ENCODE measurements around the gene DYNC1I1. TPM values are rescaled to one million over a fixed set of nuclear protein-coding genes. Genes with fewer than 3 reads are reported as not detected.

The DYNC1I1 gene
- polyA plus RNA-seq, 1 of the 3 experiments (the other 2 are of a cell fraction) = 0.05 TPM

DNA sequence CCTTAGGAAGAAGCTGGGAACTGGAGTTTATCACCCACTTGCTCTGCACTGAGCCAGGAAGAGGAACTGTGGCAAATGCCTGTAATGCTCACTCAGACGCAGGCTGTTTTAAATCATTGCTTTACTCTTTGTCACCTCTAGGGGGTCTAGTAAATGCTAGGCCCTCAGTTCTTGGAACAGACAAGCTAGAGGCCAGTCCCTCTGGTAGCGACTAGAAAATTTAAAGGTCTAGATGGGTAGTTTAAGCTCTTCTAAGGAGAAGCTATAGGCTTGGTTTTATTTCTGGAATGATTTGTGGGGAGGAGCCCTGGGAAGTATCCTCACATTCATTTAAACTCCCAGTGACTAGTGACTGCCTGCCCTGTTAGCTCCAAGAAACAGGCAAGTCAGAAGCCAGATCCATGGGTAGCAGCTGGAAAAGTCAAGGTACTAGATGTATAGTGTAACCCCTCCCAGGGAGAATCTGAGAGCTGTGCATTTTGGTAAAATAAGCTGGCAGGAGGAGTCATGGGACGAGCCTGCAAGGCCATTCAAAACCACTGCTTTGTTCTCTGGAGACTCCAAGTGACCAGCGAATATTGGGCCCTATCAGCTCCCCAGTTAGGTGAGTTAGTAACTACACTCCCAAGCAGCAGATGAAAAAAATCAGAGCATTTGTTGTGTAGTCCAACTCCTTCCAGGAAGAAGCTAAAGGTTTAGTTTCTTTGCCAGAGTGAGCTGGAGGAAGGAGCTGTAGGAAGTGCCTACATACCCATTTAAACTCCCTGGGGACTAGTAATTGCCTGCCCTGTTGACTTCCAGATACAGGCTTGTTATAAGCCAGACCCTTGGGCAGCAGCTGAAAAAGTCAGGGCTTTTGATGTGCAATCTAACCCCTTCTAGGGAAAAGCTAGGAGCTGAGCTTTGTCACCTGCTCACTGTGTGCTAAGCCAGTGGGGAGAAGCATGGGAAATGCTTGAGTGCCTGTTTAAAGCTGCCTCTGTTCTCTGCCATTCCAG lies 68.9 kb downstream of the DYNC1I1 start:
- peak; percentile 46 for DNase-seq

DNA sequence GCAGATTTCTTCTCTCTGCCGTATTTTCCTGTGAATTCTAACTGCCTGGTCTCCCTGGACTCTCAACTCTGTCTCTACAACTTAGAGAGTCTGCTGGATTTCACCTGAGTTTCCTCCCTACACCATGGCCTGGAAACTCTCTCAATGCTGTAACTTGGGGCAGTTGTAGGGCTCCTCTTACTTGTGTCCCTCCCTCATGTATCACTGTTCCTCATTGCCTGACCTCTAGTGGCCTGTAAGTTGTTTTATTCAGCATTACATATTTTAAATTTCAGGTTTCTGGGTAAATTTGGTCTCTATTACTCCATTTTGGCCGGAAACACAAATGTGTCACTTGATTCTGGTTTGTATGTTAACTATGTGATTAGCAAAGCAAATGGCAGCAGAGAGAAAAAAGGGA lies 70.9 kb downstream of the DYNC1I1 start:
- 46% methylated on average over 2 of the region's 2 CpGs for WGBS (ENCODE audit: low lambda C conversion rate)
- ChIA-PET CTCF (interaction anchor here (0.9 to 5.0 kb wide), 4 partner anchors 9 to 118 kb away, joined by 3 to 27 read pairs (median 4); no protein-coding TSS in a partner anchor), POLR2A (no interaction called here)
- H3K4me3 ChIP-seq (ENCODE audit: low read depth in 2 of 2, low read length in 1 of 2) = no peak overlapping the region
- H3K9me2 ChIP-seq = no peaks in the 10 kb centered on the region
- TF ChIP-seq RXRA (IDR thresholded peaks at IDR 0.05; ENCODE audit: borderline replicate concordance, low read depth) = no peak
- TF ChIP-seq CTCF (IDR thresholded peaks at IDR 0.05) = peak; percentile 38
- H3K9ac ChIP-seq = no peak overlapping the region
- H2AFZ ChIP-seq (ENCODE audit: low read depth) = no peak overlapping the region
- H3F3A ChIP-seq (replicated peaks; ENCODE audit: insufficient read depth) = no peaks in the 10 kb centered on the region
- no peaks in the 10 kb centered on the region; a peak in 1 of 4 replicates for H3K4me1 ChIP-seq (ENCODE audit: control insufficient read depth in 1 of 2, insufficient read depth in 2 of 2, low read depth in 1 of 2, low read length in 1 of 2)
- no peaks in the 10 kb centered on the region for H3K27me3 ChIP-seq (ENCODE audit: insufficient read depth)
- H3K9me3 ChIP-seq = 0 out of 2 replicates have a peak, but pooled peaks cover 4% of the 10 kb centered on the region
- no peaks in the 10 kb centered on the region for H3K79me2 ChIP-seq (ENCODE audit: insufficient read depth)
- no peak overlapping the region for H3K27ac ChIP-seq (ENCODE audit: low read depth in 2 of 2, low read length in 1 of 2)
- DNase-seq = peak; percentile 23
- no peaks in the 10 kb centered on the region for H4K20me1 ChIP-seq (ENCODE audit: insufficient read depth)
- no peak overlapping the region for H3K4me2 ChIP-seq
- no peaks in the 10 kb centered on the region for H3K36me3 ChIP-seq (replicated peaks in 1 of 2; ENCODE audit: control insufficient read depth in 1 of 2, insufficient read depth in 2 of 2, low read length in 1 of 2)

More for the DNA sequence above, 68.9 kb downstream of the DYNC1I1 start:
- H3K4me2 ChIP-seq = no peak overlapping the region
- H3K36me3 ChIP-seq (replicated peaks in 1 of 2; ENCODE audit: control insufficient read depth in 1 of 2, insufficient read depth in 2 of 2, low read length in 1 of 2) = no peaks in the 10 kb centered on the region
- TF ChIP-seq NRF1 (IDR thresholded peaks at IDR 0.05; ENCODE audit: low read depth, low read length) (no peak), CTCF (IDR thresholded peaks at IDR 0.05) (peak; percentile 56), TAF1 (IDR thresholded peaks at IDR 0.05; ENCODE audit: borderline replicate concordance, low read depth, low read length) (no peak), EP300 (IDR thresholded peaks at IDR 0.05; ENCODE audit: borderline replicate concordance in 1 of 2, low read depth in 1 of 2, low read length in 1 of 2) (no peak), CHD2 (IDR thresholded peaks at IDR 0.05; ENCODE audit: low read length, partially characterized antibody) (no peak)
- no peaks in the 10 kb centered on the region for H3K79me2 ChIP-seq (ENCODE audit: insufficient read depth)
- H4K20me1 ChIP-seq (ENCODE audit: insufficient read depth) = no peaks in the 10 kb centered on the region
- ChIA-PET CTCF (interaction anchor here (0.6 to 5.0 kb wide), 16 partner anchors 8 to 1340 kb away, joined by 3 to 27 read pairs (median 4); no protein-coding TSS in a partner anchor), POLR2A (no interaction called here)
- 31% methylated on average over 4 of the region's 4 CpGs for WGBS (ENCODE audit: low lambda C conversion rate)
- H3K4me3 ChIP-seq (ENCODE audit: low read depth in 2 of 2, low read length in 1 of 2) = no peak overlapping the region; a peak in 1 of 4 replicates
- no peaks in the 10 kb centered on the region; a peak in 1 of 4 replicates for H3K4me1 ChIP-seq (ENCODE audit: control insufficient read depth in 1 of 2, insufficient read depth in 2 of 2, low read depth in 1 of 2, low read length in 1 of 2)
- no peak overlapping the region for H2AFZ ChIP-seq (ENCODE audit: low read depth)
- H3F3A ChIP-seq (replicated peaks; ENCODE audit: insufficient read depth) = no peaks in the 10 kb centered on the region
- no peaks in the 10 kb centered on the region for H3K27me3 ChIP-seq (ENCODE audit: insufficient read depth)
- no peak overlapping the region for H3K9ac ChIP-seq
- 0 out of 2 replicates have a peak, but pooled peaks cover 8% of the 10 kb centered on the region for H3K9me3 ChIP-seq
- no peak overlapping the region for H3K27ac ChIP-seq (ENCODE audit: low read depth in 2 of 2, low read length in 1 of 2)
- H3K9me2 ChIP-seq = no peaks in the 10 kb centered on the region
